A549 (cell line): ENCODE results near the gene BNIP5. TPM values are rescaled to one million over a fixed set of nuclear protein-coding genes. Genes with fewer than 3 reads are reported as not detected.

Experiments
- ATAC-seq, 2 experiments: fragments of 200-7000 bp in 1 of 2; fragments of >200 bp in 1 of 2; cut with Nextera tagmentation in 1 of 2; cut with Tn5 transposase in 1 of 2; 3 replicates each; pipeline versions ENCODE4 v1.8.0 to v1.9.1; 2018 to 2020; ENCODE audit warnings: mild to moderate bottlenecking in 1 of 2, moderate library complexity in 1 of 2
- CTCF ChIA-PET: fragments of 300-600 bp; sonication (Branson Sonifier 250); formaldehyde crosslinking; extraction: SDS; loops from one replicate; lab custom pipeline; 2021; ENCODE audit warnings: antibody characterized with exemption, inconsistent platforms; lab: Yijun Ruan, JAX
- POLR2A ChIA-PET: fragments of 350-600 bp; formaldehyde crosslinking; extraction: SDS; loops from one replicate; lab custom pipeline; 2021; ENCODE audit warnings: antibody characterized with exemption, inconsistent platforms; lab: Yijun Ruan, JAX
- DNase-seq, 2 experiments: peaks; one replicate each; pipeline versions ENCODE4 v3.0.0 to v3.0.0-alpha.2; 2011 to 2016; ENCODE audit warnings: low read depth in 1 of 2, low spot score in 1 of 2
- FAIRE-seq: peaks from 2 replicates; lab custom pipeline; 2011; peaks lifted over from hg19 to GRCh38; lab: Jason Lieb, UNC
- H3K27ac ChIP-seq, 2 experiments: fragments of >200 bp; sonication (Bioruptor Twin); formaldehyde crosslinking; 3 replicates each; pipeline ENCODE4 v1.5.1; 2016 to 2017
- H3K4me1 ChIP-seq: fragments of >200 bp; sonication (Bioruptor Twin); formaldehyde crosslinking; 3 replicates; pipeline ENCODE4 v1.6.1; 2016
- H3K4me2 ChIP-seq: fragments of >200 bp; sonication (Bioruptor Twin); formaldehyde crosslinking; 3 replicates; pipeline ENCODE4 v1.6.1; 2016
- H3K4me3 ChIP-seq: fragments of >200 bp; sonication (Bioruptor Twin); formaldehyde crosslinking; 3 replicates; pipeline ENCODE4 v1.5.1; 2016
- H3K9me3 ChIP-seq: fragments of >200 bp; sonication (Bioruptor Twin); formaldehyde crosslinking; 3 replicates; pipeline ENCODE4 v1.6.1; 2016
- EHMT2 ChIP-seq: fragments of 200-600 bp; sonication (generic); IDR thresholded peaks from 2 replicates; pipeline ENCODE4 v1.6.1; 2016; ENCODE audit warnings: antibody characterized with exemption, low read depth, mild to moderate bottlenecking, moderate library complexity
- EP300 ChIP-seq, 2 experiments: fragments of >200 bp; sonication (Bioruptor Twin); formaldehyde crosslinking; IDR thresholded peaks; 2 replicates in 1 of 2; 3 replicates in 1 of 2; pipeline ENCODE4 v1.6.1; 2016 to 2017
- ESRRA ChIP-seq: fragments of 150-350 bp; IDR thresholded peaks from 2 replicates; pipeline ENCODE4 v1.6.1; 2014; ENCODE audit warnings: mild to moderate bottlenecking, low read length, borderline replicate concordance
- FOSL2 ChIP-seq, 2 experiments: fragments of 450-650 bp in 1 of 2; fragments of >200 bp in 1 of 2; sonication (Bioruptor Twin) in 1 of 2; formaldehyde crosslinking; IDR thresholded peaks; 2 replicates each; pipeline versions ENCODE4 v1.5.0 to v1.6.1; 2016 to 2020; ENCODE audit warnings: mild to moderate bottlenecking in 1 of 2, moderate library complexity in 1 of 2
- FOXS1 ChIP-seq: fragments of 250-450 bp; sonication (Bioruptor Pico); IDR thresholded peaks from 2 replicates; pipeline ENCODE4 v1.5.0; 2020; ENCODE audit warnings: mild to moderate bottlenecking, moderate library complexity
- GATA3 ChIP-seq: IDR thresholded peaks from 2 replicates; pipeline ENCODE4 v1.6.1; 2012; ENCODE audit warnings: borderline replicate concordance
- HEYL ChIP-seq: fragments of 250-450 bp; sonication (Bioruptor Pico); IDR thresholded peaks from 2 replicates; pipeline ENCODE4 v1.8.0; 2021; ENCODE audit warnings: mild to moderate bottlenecking, moderate library complexity
- HOXA7 ChIP-seq: fragments of 250-450 bp; sonication (Bioruptor Pico); IDR thresholded peaks from 2 replicates; pipeline ENCODE4 v1.5.0; 2020; ENCODE audit warnings: mild to moderate bottlenecking, moderate library complexity
- HOXB13 ChIP-seq: fragments of 250-450 bp; sonication (Bioruptor Pico); IDR thresholded peaks from 2 replicates; pipeline ENCODE4 v1.5.0; 2020; ENCODE audit warnings: low read depth, mild to moderate bottlenecking, moderate library complexity
- JUN ChIP-seq, 2 experiments: fragments of >200 bp; sonication (Bioruptor Twin); formaldehyde crosslinking; IDR thresholded peaks; 2 replicates in 1 of 2; 3 replicates in 1 of 2; pipeline ENCODE4 v1.6.1; 2016 to 2017
- JUNB ChIP-seq: fragments of >200 bp; sonication (Bioruptor Twin); formaldehyde crosslinking; IDR thresholded peaks from 2 replicates; pipeline ENCODE4 v1.6.1; 2016
- RAD21 ChIP-seq, 2 experiments: fragments of >200 bp in 1 of 2; sonication (Bioruptor Twin) in 1 of 2; formaldehyde crosslinking in 1 of 2; IDR thresholded peaks in 1 of 2; conservative IDR thresholded peaks in 1 of 2; 2 replicates in 1 of 2; 3 replicates in 1 of 2; pipeline ENCODE4 v1.6.1; 2012 to 2018; ENCODE audit warnings: inconsistent platforms in 1 of 2
- RARB ChIP-seq: fragments of 250-450 bp; sonication (Bioruptor Pico); IDR thresholded peaks from 2 replicates; pipeline ENCODE4 v1.8.0; 2021; ENCODE audit warnings: mild to moderate bottlenecking, moderate library complexity
- RCOR1 ChIP-seq: fragments of 150-350 bp; IDR thresholded peaks from 2 replicates; pipeline ENCODE4 v1.6.1; 2014; ENCODE audit warnings: antibody characterized with exemption, low read length, low read depth
- RNF2 ChIP-seq: fragments of 200-600 bp; sonication (generic); IDR thresholded peaks from 2 replicates; pipeline ENCODE4 v1.6.1; 2016; ENCODE audit warnings: low read depth, mild to moderate bottlenecking, antibody characterized with exemption, moderate library complexity, borderline replicate concordance
- SMC3 ChIP-seq: fragments of >200 bp; sonication (Bioruptor Twin); formaldehyde crosslinking; IDR thresholded peaks from 3 replicates; pipeline ENCODE4 v1.6.1; 2018; ENCODE audit warnings: inconsistent platforms
- TFCP2L1 ChIP-seq: fragments of 250-450 bp; sonication (Bioruptor Pico); IDR thresholded peaks from 2 replicates; pipeline ENCODE4 v1.5.0; 2021; ENCODE audit warnings: mild to moderate bottlenecking
- ZFP36 ChIP-seq: fragments of 450-650 bp; IDR thresholded peaks from 2 replicates; pipeline ENCODE4 v1.6.1; 2014; ENCODE audit warnings: borderline replicate concordance; ENCODE audit not compliant: partially characterized antibody
- ZSCAN20 ChIP-seq: fragments of 250-450 bp; sonication (Bioruptor Pico); IDR thresholded peaks from 2 replicates; pipeline ENCODE4 v1.8.0; 2022; ENCODE audit warnings: mild to moderate bottlenecking, moderate library complexity
- WGBS: methylation state at CpG from one replicate; pipeline ENCODE4 v1.1.6; 2017; ENCODE audit errors: missing lambda C conversion rate; 5-methylcytosine and 5-hydroxymethylcytosine counted together
- polyA plus RNA-seq, 4 experiments: library from polyadenylated mRNA; depleted of rRNA in 3 of 4; stranded (reverse); fragments of >200 nt; fragmentation: RNase III in 1 of 4; extraction: RNeasy Plus Mini Kit Qiagen cat#74134 plus additional on column Dnase treatment in 1 of 4; gene quantifications; 2 replicates in 3 of 4; 3 replicates in 1 of 4; pipeline ENCODE4 v1.2.3, GENCODE V29; 2011 to 2017
- TF ChIP-seq, protein P1 (sequence below): fragments of 250-450 bp; sonication (Bioruptor Pico); IDR thresholded peaks from 2 replicates; pipeline ENCODE4 v1.5.0; 2020; ENCODE audit warnings: low read depth, mild to moderate bottlenecking, moderate library complexity
- TF ChIP-seq, protein P2 (sequence below): fragments of 200-600 bp; sonication (generic); IDR thresholded peaks from 2 replicates; pipeline ENCODE4 v1.6.1; 2016; ENCODE audit warnings: antibody characterized with exemption, mild to moderate bottlenecking, moderate library complexity

BNIP5 gene
- polyA plus RNA-seq, 2 of the 4 experiments (the other 2 are of a cell fraction): not detected

- WGBS: 0% methylated on average over 1 of the region's 2 CpGs
- no peaks in the 10 kb centered on the region for H3K9me3 ChIP-seq
- FAIRE-seq: no peak
- ATAC-seq: peak in 1 of 2 experiments; percentile 48; a peak in 3 of 6 replicates
- H3K27ac ChIP-seq: no peak overlapping the region
- TF ChIP-seq EP300 (IDR thresholded peaks at IDR 0.05): no peak
- no peak for TF ChIP-seq ZSCAN20 (CRISPR knock-in tag)
- TF ChIP-seq ZFP36: no peak
- TF ChIP-seq, protein P1, sequence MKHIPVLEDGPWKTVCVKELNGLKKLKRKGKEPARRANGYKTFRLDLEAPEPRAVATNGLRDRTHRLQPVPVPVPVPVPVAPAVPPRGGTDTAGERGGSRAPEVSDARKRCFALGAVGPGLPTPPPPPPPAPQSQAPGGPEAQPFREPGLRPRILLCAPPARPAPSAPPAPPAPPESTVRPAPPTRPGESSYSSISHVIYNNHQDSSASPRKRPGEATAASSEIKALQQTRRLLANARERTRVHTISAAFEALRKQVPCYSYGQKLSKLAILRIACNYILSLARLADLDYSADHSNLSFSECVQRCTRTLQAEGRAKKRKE (CRISPR knock-in tag): no peak
- no peak for TF ChIP-seq EHMT2
- no peak for TF ChIP-seq HOXB13 (CRISPR knock-in tag)
- TF ChIP-seq JUNB: peak; percentile 34
- no peak for TF ChIP-seq FOSL2 (IDR thresholded peaks at IDR 0.05)
- peak; percentile 69 for TF ChIP-seq FOSL2 (CRISPR knock-in tag; IDR thresholded peaks at IDR 0.05)
- TF ChIP-seq FOXS1 (CRISPR knock-in tag): no peak
- TF ChIP-seq, protein P2, sequence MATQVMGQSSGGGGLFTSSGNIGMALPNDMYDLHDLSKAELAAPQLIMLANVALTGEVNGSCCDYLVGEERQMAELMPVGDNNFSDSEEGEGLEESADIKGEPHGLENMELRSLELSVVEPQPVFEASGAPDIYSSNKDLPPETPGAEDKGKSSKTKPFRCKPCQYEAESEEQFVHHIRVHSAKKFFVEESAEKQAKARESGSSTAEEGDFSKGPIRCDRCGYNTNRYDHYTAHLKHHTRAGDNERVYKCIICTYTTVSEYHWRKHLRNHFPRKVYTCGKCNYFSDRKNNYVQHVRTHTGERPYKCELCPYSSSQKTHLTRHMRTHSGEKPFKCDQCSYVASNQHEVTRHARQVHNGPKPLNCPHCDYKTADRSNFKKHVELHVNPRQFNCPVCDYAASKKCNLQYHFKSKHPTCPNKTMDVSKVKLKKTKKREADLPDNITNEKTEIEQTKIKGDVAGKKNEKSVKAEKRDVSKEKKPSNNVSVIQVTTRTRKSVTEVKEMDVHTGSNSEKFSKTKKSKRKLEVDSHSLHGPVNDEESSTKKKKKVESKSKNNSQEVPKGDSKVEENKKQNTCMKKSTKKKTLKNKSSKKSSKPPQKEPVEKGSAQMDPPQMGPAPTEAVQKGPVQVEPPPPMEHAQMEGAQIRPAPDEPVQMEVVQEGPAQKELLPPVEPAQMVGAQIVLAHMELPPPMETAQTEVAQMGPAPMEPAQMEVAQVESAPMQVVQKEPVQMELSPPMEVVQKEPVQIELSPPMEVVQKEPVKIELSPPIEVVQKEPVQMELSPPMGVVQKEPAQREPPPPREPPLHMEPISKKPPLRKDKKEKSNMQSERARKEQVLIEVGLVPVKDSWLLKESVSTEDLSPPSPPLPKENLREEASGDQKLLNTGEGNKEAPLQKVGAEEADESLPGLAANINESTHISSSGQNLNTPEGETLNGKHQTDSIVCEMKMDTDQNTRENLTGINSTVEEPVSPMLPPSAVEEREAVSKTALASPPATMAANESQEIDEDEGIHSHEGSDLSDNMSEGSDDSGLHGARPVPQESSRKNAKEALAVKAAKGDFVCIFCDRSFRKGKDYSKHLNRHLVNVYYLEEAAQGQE: no peak
- peak; percentile 76; the same call in 1 of the 2 replicates for TF ChIP-seq GATA3
- ChIA-PET POLR2A (no interaction called here), CTCF (interaction anchor here (1.2 kb wide), 1 partner anchor 40 kb away, joined by 4 read pairs; no protein-coding TSS in a partner anchor)
- DNase-seq: peak; percentile 30 to 34
- H3K4me3 ChIP-seq: no peak overlapping the region
- no peak overlapping the region for H3K4me2 ChIP-seq
- H3K4me1 ChIP-seq: peaks cover 16% of the 10 kb centered on the region; the same call in 2 of the 3 replicates
Observed at GRCh38 chr6:36383606-36384005, 46.9 kb upstream of the BNIP5 start.

- H3K4me1 ChIP-seq: peaks cover 16% of the 10 kb centered on the region; the same call in 2 of the 3 replicates
- FAIRE-seq (no peak), ATAC-seq (no peak), DNase-seq (no peak)
- TF ChIP-seq TFCP2L1 (no peak), RARB (CRISPR knock-in tag) (no peak), JUNB (no peak), RCOR1 (no peak), JUN (IDR thresholded peaks at IDR 0.05) (no peak), RAD21 (conservative IDR thresholded peaks at IDR 0.05 in 1 of 2, IDR thresholded peaks at IDR 0.05 in 1 of 2) (no peak), HEYL (CRISPR knock-in tag) (no peak), RNF2 (no peak), HOXA7 (no peak), ESRRA (no peak), SMC3 (no peak)
- no peak overlapping the region for H3K4me3 ChIP-seq
- no peaks in the 10 kb centered on the region for H3K9me3 ChIP-seq
- POLR2A ChIA-PET: no interaction called here
- WGBS: 59% methylated on average over 4 of the region's 4 CpGs
- CTCF ChIA-PET: no interaction called here
- no peak overlapping the region for H3K27ac ChIP-seq
- no peak overlapping the region for H3K4me2 ChIP-seq
Observed at GRCh38 chr6:36382976-36383375, 46.3 kb upstream of the BNIP5 start.
